ENCODE results near the gene VEGFB. TPM values are rescaled to one million over a fixed set of nuclear protein-coding genes. Genes with fewer than 3 reads are reported as not detected.

VEGFB gene
- total and polyA plus RNA-seq, 12 donors, result 158 to 353 (median 277) TPM

- DNase-seq (peak; percentile 95 to 96), ATAC-seq (peak; percentile 90 to 96 (median 94))
- TF ChIP-seq, protein P1, sequence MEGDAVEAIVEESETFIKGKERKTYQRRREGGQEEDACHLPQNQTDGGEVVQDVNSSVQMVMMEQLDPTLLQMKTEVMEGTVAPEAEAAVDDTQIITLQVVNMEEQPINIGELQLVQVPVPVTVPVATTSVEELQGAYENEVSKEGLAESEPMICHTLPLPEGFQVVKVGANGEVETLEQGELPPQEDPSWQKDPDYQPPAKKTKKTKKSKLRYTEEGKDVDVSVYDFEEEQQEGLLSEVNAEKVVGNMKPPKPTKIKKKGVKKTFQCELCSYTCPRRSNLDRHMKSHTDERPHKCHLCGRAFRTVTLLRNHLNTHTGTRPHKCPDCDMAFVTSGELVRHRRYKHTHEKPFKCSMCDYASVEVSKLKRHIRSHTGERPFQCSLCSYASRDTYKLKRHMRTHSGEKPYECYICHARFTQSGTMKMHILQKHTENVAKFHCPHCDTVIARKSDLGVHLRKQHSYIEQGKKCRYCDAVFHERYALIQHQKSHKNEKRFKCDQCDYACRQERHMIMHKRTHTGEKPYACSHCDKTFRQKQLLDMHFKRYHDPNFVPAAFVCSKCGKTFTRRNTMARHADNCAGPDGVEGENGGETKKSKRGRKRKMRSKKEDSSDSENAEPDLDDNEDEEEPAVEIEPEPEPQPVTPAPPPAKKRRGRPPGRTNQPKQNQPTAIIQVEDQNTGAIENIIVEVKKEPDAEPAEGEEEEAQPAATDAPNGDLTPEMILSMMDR (IDR thresholded peaks at IDR 0.05), result no peak
- Histone ChIP-seq H3K36me3 (peaks cover 0 to 39% (median 0%) of the 10 kb centered on the region in 9 donors), H3K9me3 (no peaks in the 10 kb centered on the region), H3K4me3 (peak within 1 kb of the TSS; percentile 39 to 91 (median 74)), H3K27me3 (no peaks in the 10 kb centered on the region), H3K27ac (peak within 1 kb of the TSS; percentile 84 to 99 (median 95)), H3K4me1 (peaks cover 14 to 49% (median 31%) of the 10 kb centered on the region in 9 donors)
- intact Hi-C loops (cut with DNase I), result loop anchor here in 5 of 10 donors (2.0 kb wide), 2 partner anchors 14 to 20 kb away; partner anchors contain the start of gene ESRRA (in 2 of the 5)
- 3 to 4% methylated on average over 39 to 44 of the region's 44 CpGs for WGBS, 2 donors
These were observed 49.9 kb downstream of the VEGFB start, which contains the start of gene BAD for GRCh38 chr11:64284048-64284961. Gene BAD (minus strand): TSS chr11:64284665. CDS start chr11:64284368, 297 bp downstream.

- DNase-seq (peak; percentile 89), ATAC-seq (peak; percentile 60 to 88 (median 72))
- peak within 1 kb of the TSS; percentile 39 to 91 (median 74) for H3K4me3 ChIP-seq
- H3K4me1 ChIP-seq, result peaks cover 14 to 49% (median 31%) of the 10 kb centered on the region in 9 donors
- H3K9me3 ChIP-seq, result no peaks in the 10 kb centered on the region
- peak within 1 kb of the TSS; percentile 84 to 99 (median 95) for H3K27ac ChIP-seq
- TF ChIP-seq, protein P1 (IDR thresholded peaks at IDR 0.05), result no peak
- peaks cover 0 to 36% (median 0%) of the 10 kb centered on the region in 9 donors for H3K36me3 ChIP-seq
- peaks cover 0 to 6% (median 4%) of the 10 kb centered on the region in 7 donors for H3K27me3 ChIP-seq
- intact Hi-C loops (cut with DNase I), result loop anchor here in 5 of 10 donors (1.0 to 2.0 kb wide), 3 partner anchors 14 to 20 kb away; partner anchors contain the start of gene ESRRA (in 2 of the 5)
- WGBS, 2 donors, result 0 to 1% methylated on average over 76 to 102 of the region's 102 CpGs
These were observed 50.8 kb downstream of the VEGFB start, which contains the start of gene GPR137 for GRCh38 chr11:64284962-64285884. Gene GPR137 (plus strand): TSS chr11:64285848. CDS start chr11:64286525, 677 bp downstream.

DNA sequence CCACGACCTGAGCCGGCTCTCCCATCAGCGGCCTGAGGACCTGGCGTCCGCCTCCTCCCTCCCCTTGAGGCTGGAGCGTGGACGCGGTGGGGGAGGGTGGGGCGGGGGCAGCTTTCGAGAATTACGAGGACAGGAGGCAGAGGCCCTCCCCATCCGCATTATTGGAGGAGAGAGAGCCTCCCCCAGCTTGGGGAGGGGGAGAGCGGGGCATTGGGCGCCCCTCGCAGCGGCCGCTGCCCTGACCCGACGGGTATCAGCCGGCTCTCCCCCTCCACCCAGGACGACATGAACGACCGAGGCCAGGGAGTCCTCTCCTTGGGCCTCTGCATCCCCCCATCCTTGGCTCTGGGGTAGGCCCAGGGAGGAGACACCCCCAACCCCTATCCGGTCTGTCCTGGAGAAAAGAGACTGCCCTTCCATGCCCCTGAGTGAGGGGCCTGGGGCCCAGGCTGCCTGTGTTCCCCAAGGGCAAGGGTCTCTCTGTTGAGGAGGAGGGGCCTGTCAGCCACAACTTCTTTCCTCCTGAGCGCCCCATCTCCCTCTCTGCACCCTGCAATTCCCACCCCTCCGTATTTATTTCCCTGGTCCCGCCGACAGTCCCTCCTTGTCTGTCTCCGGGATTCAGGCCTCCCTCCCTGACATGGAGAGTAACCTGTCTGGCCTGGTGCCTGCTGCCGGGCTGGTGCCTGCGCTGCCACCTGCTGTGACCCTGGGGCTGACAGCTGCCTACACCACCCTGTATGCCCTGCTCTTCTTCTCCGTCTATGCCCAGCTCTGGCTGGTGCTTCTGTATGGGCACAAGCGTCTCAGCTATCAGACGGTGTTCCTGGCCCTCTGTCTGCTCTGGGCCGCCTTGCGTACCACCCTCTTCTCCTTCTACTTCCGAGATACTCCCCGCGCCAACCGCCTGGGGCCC lies 51.8 kb downstream of the VEGFB start:
- peak in 3 of 8 donors; percentile 1 to 9 (median 1) for ATAC-seq
- DNase-seq, result no peak
- peaks cover 14 to 48% (median 31%) of the 10 kb centered on the region in 9 donors for H3K4me1 ChIP-seq

More for the DNA sequence above, 51.8 kb downstream of the VEGFB start:
- peak overlapping the region; percentile 39 to 91 (median 74) for H3K4me3 ChIP-seq
- 25 to 36% methylated on average over 29 to 40 of the region's 40 CpGs for WGBS, 2 donors
- peaks cover 0 to 30% (median 0%) of the 10 kb centered on the region in 9 donors for H3K36me3 ChIP-seq
- no peaks in the 10 kb centered on the region for H3K9me3 ChIP-seq
- TF ChIP-seq, protein P1 (IDR thresholded peaks at IDR 0.05), result no peak
- peaks cover 3 to 16% (median 13%) of the 10 kb centered on the region in 7 donors for H3K27me3 ChIP-seq
- peak overlapping the region; percentile 84 to 99 (median 95) for H3K27ac ChIP-seq
- intact Hi-C loops (cut with DNase I), result loop anchor here in 5 of 10 donors (1.0 to 2.0 kb wide), 3 partner anchors 15 to 19 kb away; partner anchors contain the start of gene ESRRA (in 2 of the 5)

Data from heart right ventricle (tissue), 16 donors.